A673 (cell line): ENCODE results near the gene VANGL1. TPM values are rescaled to one million over a fixed set of nuclear protein-coding genes. Genes with fewer than 3 reads are reported as not detected.

Experiments used
- BruUV-seq: library from RNA; stranded (reverse); fragments of 400-500 nt; replicated peaks from 2 replicates; lab custom pipeline; 2021; lab: Mats Ljungman, UMichigan
- CTCF ChIA-PET: fragments of 300-600 bp; sonication (Branson Sonifier 250); formaldehyde crosslinking; loops from one replicate; lab custom pipeline; 2022; ENCODE audit warnings: antibody characterized with exemption; lab: Charles Lee
- POLR2A ChIA-PET: fragments of 300-600 bp; sonication (Branson Sonifier 250); formaldehyde crosslinking; loops from one replicate; lab custom pipeline; 2022; ENCODE audit warnings: antibody characterized with exemption; ENCODE audit not compliant: low non-redundant PET; lab: Charles Lee
- DNase-seq: peaks from one replicate; pipeline ENCODE4 v3.0.0-alpha.2; 2015; ENCODE audit warnings: low spot score
- H3K27ac ChIP-seq: fragments of 200-600 bp; sonication (generic); 2 replicates; pipeline ENCODE4 v1.5.1; 2016; ENCODE audit warnings: mixed run types, low read depth, mild to moderate bottlenecking, mixed read lengths, antibody characterized with exemption, low read length; ENCODE audit not compliant: poor library complexity, severe bottlenecking
- H3K27me3 ChIP-seq: fragments of 200-600 bp; sonication (generic); replicated peaks from 2 replicates; pipeline ENCODE4 v1.6.1; 2017; ENCODE audit warnings: mixed run types, low read depth, mild to moderate bottlenecking, mixed read lengths, antibody characterized with exemption, low read length; ENCODE audit not compliant: insufficient read depth, poor library complexity
- H3K36me3 ChIP-seq: fragments of 200-600 bp; sonication (generic); 2 replicates; pipeline ENCODE4 v1.6.1; 2016; ENCODE audit warnings: mixed run types, mild to moderate bottlenecking, mixed read lengths, antibody characterized with exemption, low read length; ENCODE audit not compliant: insufficient read depth, poor library complexity, severe bottlenecking
- H3K4me1 ChIP-seq: fragments of 200-600 bp; sonication (generic); 2 replicates; pipeline ENCODE4 v1.6.1; 2017; ENCODE audit warnings: mixed run types, mild to moderate bottlenecking, mixed read lengths, antibody characterized with exemption, low read length; ENCODE audit not compliant: insufficient read depth, poor library complexity, severe bottlenecking
- H3K4me3 ChIP-seq: fragments of 200-600 bp; sonication (generic); 2 replicates; pipeline ENCODE4 v1.5.1; 2016; ENCODE audit warnings: low read depth, mixed run types, mild to moderate bottlenecking, mixed read lengths, low read length; ENCODE audit not compliant: poor library complexity, severe bottlenecking
- H3K9me3 ChIP-seq: fragments of 200-600 bp; sonication (generic); 2 replicates; pipeline ENCODE4 v1.6.1; 2016; ENCODE audit warnings: mixed run types, low read depth, mild to moderate bottlenecking, mixed read lengths, antibody characterized with exemption, low read length; ENCODE audit not compliant: poor library complexity, severe bottlenecking
- EZH2 ChIP-seq: fragments of 200-600 bp; sonication (generic); IDR thresholded peaks from 2 replicates; pipeline ENCODE4 v1.6.1; 2017; ENCODE audit warnings: borderline replicate concordance, low read depth, mild to moderate bottlenecking, mixed read lengths, antibody characterized with exemption, low read length; ENCODE audit not compliant: poor library complexity, severe bottlenecking
- intact Hi-C: fragments of 100-400 bp; cut with micrococcal nuclease; formaldehyde crosslinking; loops from one replicate; pipeline ENCODE4 v1.10.0; 2022; ENCODE audit not compliant: unreplicated experiment
- total RNA-seq: library from RNA; stranded (reverse); gene quantifications from 2 replicates; pipeline ENCODE4 v1.2.3, GENCODE V29; 2021
- TF ChIP-seq, protein P1 (sequence below): fragments of 300-800, 200-600 bp; sonication (generic); conservative IDR thresholded peaks from 2 replicates; pipeline ENCODE4 v1.5.1; 2017; ENCODE audit warnings: low read depth, mild to moderate bottlenecking, antibody characterized with exemption, low read length, moderate library complexity, mixed read lengths

Gene VANGL1
- total RNA-seq, 1 experiment from 2014 or later: 20.0 TPM

DNA sequence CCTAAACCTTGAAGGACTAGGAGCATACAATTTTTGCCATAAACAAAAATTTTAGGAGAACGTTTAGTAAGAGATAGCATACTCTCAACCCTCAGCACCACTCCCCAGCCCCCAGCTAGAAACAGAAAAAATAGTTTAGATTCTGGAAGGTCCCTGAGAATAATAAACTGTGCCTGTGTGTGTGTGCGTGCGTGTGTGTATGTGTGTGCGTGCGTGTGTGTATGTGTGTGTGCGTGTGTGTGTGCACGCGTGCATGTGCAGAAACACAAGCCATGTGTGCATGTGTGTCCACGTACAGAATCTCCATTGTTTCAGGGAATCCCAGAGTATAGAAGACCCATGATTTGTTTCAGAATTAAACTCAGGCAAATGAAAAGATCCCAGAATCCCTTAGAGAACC lies 64.2 kb downstream of the VANGL1 start:
- H3K27me3 ChIP-seq: no peaks in the 10 kb centered on the region
- no peak for DNase-seq
- H3K4me1 ChIP-seq: peaks cover 23% of the 10 kb centered on the region
- H3K4me3 ChIP-seq: no peak overlapping the region
- peak overlapping the region; percentile 22 for H3K27ac ChIP-seq
- intact Hi-C loops: loop anchor here (1.0 to 2.0 kb wide), 2 partner anchors 63 to 98 kb away; no protein-coding TSS in a partner anchor
- TF ChIP-seq, protein P1, sequence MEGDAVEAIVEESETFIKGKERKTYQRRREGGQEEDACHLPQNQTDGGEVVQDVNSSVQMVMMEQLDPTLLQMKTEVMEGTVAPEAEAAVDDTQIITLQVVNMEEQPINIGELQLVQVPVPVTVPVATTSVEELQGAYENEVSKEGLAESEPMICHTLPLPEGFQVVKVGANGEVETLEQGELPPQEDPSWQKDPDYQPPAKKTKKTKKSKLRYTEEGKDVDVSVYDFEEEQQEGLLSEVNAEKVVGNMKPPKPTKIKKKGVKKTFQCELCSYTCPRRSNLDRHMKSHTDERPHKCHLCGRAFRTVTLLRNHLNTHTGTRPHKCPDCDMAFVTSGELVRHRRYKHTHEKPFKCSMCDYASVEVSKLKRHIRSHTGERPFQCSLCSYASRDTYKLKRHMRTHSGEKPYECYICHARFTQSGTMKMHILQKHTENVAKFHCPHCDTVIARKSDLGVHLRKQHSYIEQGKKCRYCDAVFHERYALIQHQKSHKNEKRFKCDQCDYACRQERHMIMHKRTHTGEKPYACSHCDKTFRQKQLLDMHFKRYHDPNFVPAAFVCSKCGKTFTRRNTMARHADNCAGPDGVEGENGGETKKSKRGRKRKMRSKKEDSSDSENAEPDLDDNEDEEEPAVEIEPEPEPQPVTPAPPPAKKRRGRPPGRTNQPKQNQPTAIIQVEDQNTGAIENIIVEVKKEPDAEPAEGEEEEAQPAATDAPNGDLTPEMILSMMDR: no peak
- no peak for TF ChIP-seq EZH2
- no peaks in the 10 kb centered on the region for H3K36me3 ChIP-seq
- ChIA-PET CTCF (interaction anchor here (0.7 to 2.9 kb wide), 7 partner anchors 28 to 110 kb away, joined by 3 to 29 read pairs (median 5); no protein-coding TSS in a partner anchor), POLR2A (no interaction called here)
- no peaks in the 10 kb centered on the region for H3K9me3 ChIP-seq
- BruUV-seq: no TSS peak

DNA sequence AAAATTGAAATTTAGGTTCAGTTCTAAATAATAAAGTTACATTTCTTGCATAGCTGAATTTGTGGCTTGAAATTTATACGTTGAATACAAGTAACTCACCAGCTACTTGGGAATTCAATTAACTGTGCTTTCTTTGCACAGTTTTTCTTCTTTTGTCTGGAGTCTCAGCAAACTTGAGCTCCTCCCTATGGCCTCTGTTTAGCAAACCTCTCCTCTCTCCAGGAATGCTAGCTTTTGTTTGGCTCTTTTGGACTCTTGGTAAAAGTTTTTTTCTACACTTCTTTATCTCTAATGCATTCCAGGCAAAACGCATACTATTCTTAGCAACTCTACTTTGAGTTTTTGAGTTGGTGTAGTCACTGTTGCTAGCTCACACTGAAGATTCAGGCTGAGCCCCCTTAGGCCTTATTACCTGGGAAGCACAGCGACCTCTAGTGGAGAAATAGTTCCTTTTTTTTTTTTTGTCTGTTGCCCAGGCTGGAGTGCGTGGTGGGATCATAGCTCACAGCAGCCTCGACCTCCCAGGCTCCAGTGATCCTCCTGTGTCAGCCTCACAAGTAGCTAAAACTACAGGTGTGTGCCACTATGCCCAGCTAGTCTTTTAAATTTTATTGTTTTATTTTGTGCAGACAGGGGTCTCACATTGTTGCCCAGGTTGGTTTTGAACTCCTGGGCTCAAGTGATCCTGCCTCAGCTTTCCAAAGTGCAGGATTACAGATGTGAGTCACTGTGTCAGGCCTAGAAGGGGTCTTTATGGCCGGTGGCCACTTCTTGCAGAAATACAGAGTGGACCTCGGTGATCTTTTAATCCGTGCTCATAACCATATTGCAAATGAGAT lies 65.0 kb downstream of the VANGL1 start:
- ChIA-PET POLR2A (no interaction called here), CTCF (interaction anchor here (0.6 to 2.9 kb wide), 23 partner anchors 9 to 896 kb away, joined by 3 to 29 read pairs (median 4); no protein-coding TSS in a partner anchor)
- peaks cover 23% of the 10 kb centered on the region for H3K4me1 ChIP-seq
- H3K36me3 ChIP-seq: no peaks in the 10 kb centered on the region
- BruUV-seq: no TSS peak
- no peaks in the 10 kb centered on the region for H3K27me3 ChIP-seq
- no peaks in the 10 kb centered on the region for H3K9me3 ChIP-seq
- peak; percentile 84 for DNase-seq
- H3K27ac ChIP-seq: no peak overlapping the region
- intact Hi-C loops: loop anchor here (1.0 kb wide), 1 partner anchor 99 kb away; no protein-coding TSS in a partner anchor
- H3K4me3 ChIP-seq: no peak overlapping the region
- TF ChIP-seq, protein P1: peak; percentile 89
- no peak for TF ChIP-seq EZH2

DNA sequence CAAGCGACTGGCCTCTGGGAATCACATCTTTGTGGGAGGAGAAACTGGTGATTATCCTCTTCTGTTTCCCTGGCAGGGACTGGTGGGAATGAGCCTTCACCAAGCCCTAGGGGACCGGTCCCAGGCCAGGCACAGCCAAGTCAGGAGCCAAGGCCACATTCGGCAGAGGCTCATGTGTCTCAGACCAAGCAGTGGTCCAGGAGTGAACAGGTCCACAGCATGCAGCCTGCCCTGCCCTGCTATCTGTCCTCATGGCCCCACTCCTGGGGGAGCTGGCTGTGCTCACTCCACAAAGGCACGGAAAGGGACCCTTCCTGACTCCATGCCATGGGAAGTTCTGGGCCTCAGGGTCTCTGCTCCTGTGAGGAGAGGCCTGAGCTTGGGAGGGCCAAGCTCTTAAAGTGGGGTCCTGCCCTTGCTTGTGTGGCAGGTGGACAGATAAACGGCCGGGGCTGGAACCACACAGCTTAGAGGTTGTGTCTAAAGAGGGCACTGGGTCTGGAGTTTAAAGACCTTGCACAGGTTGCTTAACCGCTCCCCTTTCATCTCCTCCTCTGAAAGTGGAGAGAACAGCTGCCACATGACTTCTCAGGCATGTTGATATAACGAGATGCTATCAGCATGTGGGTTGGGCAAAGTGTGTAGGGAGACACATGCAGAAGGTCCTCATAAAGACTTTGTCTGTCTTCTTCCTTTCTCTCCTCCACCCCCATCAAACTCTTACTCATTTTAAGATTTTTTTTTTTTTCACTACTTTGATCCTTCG lies 69.3 kb downstream of the VANGL1 start:
- TF ChIP-seq, protein P1: no peak
- no peak for TF ChIP-seq EZH2
- ChIA-PET POLR2A (no interaction called here), CTCF (no interaction called here)
- DNase-seq: no peak
- Histone ChIP-seq H3K4me1 (peaks cover 5% of the 10 kb centered on the region), H3K36me3 (no peaks in the 10 kb centered on the region), H3K4me3 (no peak overlapping the region), H3K9me3 (no peaks in the 10 kb centered on the region), H3K27me3 (no peaks in the 10 kb centered on the region), H3K27ac (no peak overlapping the region)
- intact Hi-C loops: no loop called here
- no TSS peak for BruUV-seq
